Stimulated activated naive CD8-positive, alpha-beta T cell treated with anti-CD3 and anti-CD28 coated beads, Interleukin-15, Interleukin-2, amounts not matched to agents 100 U/mL and 50 U/mL, for 24 hours (primary cell): ENCODE data around the gene PLEKHG3.

Experiments
- ATAC-seq: fragments of 150-1000 bp; cut with Tn5 transposase; one replicate; pipeline ENCODE4 v1.10.0; 2021
- DNase-seq: peaks from one replicate; pipeline ENCODE4 v3.0.0; 2021

The PLEKHG3 gene

GRCh38 chr14:64728106-64728505, 23.9 kb downstream of the PLEKHG3 start:
- DNase-seq (no peak), ATAC-seq (no peak)

GRCh38 chr14:64728856-64729255, 24.6 kb downstream of the PLEKHG3 start:
- DNase-seq (no peak), ATAC-seq (no peak)

- ATAC-seq, result no peak
- DNase-seq, result no peak
Observed at GRCh38 chr14:64729386-64730060, 25.3 kb downstream of the PLEKHG3 start.

GRCh38 chr14:64730061-64730440, 25.8 kb downstream of the PLEKHG3 start:
- ATAC-seq (no peak), DNase-seq (no peak)

- DNase-seq (no peak), ATAC-seq (no peak)
Observed at GRCh38 chr14:64730681-64731080, 26.5 kb downstream of the PLEKHG3 start.

- ATAC-seq (no peak), DNase-seq (no peak)
Observed at GRCh38 chr14:64731141-64731581, 26.9 kb downstream of the PLEKHG3 start.

GRCh38 chr14:64732066-64732465, 27.8 kb downstream of the PLEKHG3 start:
- DNase-seq (no peak), ATAC-seq (no peak)

- ATAC-seq (no peak), DNase-seq (no peak)
Observed at GRCh38 chr14:64732536-64733120, 28.4 kb downstream of the PLEKHG3 start.

GRCh38 chr14:64733321-64733720, 29.1 kb downstream of the PLEKHG3 start:
- no peak for ATAC-seq

GRCh38 chr14:64733899-64734298, 29.7 kb downstream of the PLEKHG3 start:
- DNase-seq (no peak), ATAC-seq (no peak)

More at GRCh38 chr14:64733321-64733720, 29.1 kb downstream of the PLEKHG3 start:
- no peak for DNase-seq

- no peak for DNase-seq
Observed at GRCh38 chr14:64734990-64735389, 30.8 kb downstream of the PLEKHG3 start.

GRCh38 chr14:64736271-64737169, 32.3 kb downstream of the PLEKHG3 start:
- DNase-seq, result no peak
- ATAC-seq, result no peak

More at GRCh38 chr14:64734990-64735389, 30.8 kb downstream of the PLEKHG3 start:
- ATAC-seq, result no peak

GRCh38 chr14:64737391-64738280, 33.4 kb downstream of the PLEKHG3 start:
- DNase-seq (no peak), ATAC-seq (no peak)

GRCh38 chr14:64738281-64738804, 34.1 kb downstream of the PLEKHG3 start:
- ATAC-seq (no peak), DNase-seq (no peak)

- no peak for DNase-seq
- ATAC-seq, result no peak
Observed at GRCh38 chr14:64741200-64741599, 37.0 kb downstream of the PLEKHG3 start.

GRCh38 chr14:64741961-64742360, 37.7 kb downstream of the PLEKHG3 start:
- ATAC-seq, result no peak
- no peak for DNase-seq

- ATAC-seq, result no peak
Observed at GRCh38 chr14:64743061-64743460, 38.8 kb downstream of the PLEKHG3 start.

GRCh38 chr14:64745511-64746091, 41.4 kb downstream of the PLEKHG3 start:
- no peak for ATAC-seq
- DNase-seq, result no peak

More at GRCh38 chr14:64743061-64743460, 38.8 kb downstream of the PLEKHG3 start:
- DNase-seq, result no peak

- no peak for ATAC-seq
- DNase-seq, result no peak
Observed at GRCh38 chr14:64746298-64747250, 42.4 kb downstream of the PLEKHG3 start.

- ATAC-seq (no peak), DNase-seq (no peak)
Observed at GRCh38 chr14:64747327-64747726, 43.1 kb downstream of the PLEKHG3 start.
